HEK293 (cell line): Measurements from ENCODE around the gene FBXL13.

ENCODE experiments used
- ATF2 ChIP-seq: fragments of 450-650 bp; formaldehyde crosslinking; IDR thresholded peaks from 2 replicates; pipeline ENCODE4 v1.5.1; 2016; ENCODE audit warnings: missing biosample characterization, missing genetic modification characterization, low read depth
- CTCF ChIP-seq: fragments of 450-650 bp; formaldehyde crosslinking; IDR thresholded peaks from 2 replicates; pipeline ENCODE4 v1.5.1; 2016; ENCODE audit warnings: missing biosample characterization, missing genetic modification characterization
- TRIM28 ChIP-seq: IDR thresholded peaks from 2 replicates; pipeline ENCODE4 v1.6.1; 2011; ENCODE audit warnings: low read length, control low read depth, borderline replicate concordance
- ZNF280C ChIP-seq: fragments of 450-650 bp; formaldehyde crosslinking; IDR thresholded peaks from 2 replicates; pipeline ENCODE4 v1.5.1; 2016; ENCODE audit warnings: missing biosample characterization, missing genetic modification characterization

GRCh38 chr7:102889851-102890250 is 184.7 kb downstream of the FBXL13 start:
- TF ChIP-seq CTCF (tag by site-specific recombination) (no peak), ZNF280C (tag by site-specific recombination) (no peak), TRIM28 (no peak), ATF2 (tag by site-specific recombination) (no peak)
